Ovary (tissue), 3 donors: ENCODE results near the gene STPG1.

Experiments used
- POLR2A ChIP-seq: fragments of 450-650 bp; IDR thresholded peaks from one replicate; pipeline ENCODE4 v1.6.1; 2017; ENCODE audit warnings: antibody characterized with exemption, mild to moderate bottlenecking, moderate library complexity
- TF ChIP-seq, protein P1 (sequence below), 3 donors: fragments of 450-650 bp in 2 of 3; fragments of 200-600 bp in 1 of 3; IDR thresholded peaks; one replicate each; pipeline versions ENCODE4 v1.5.1 to v1.8.0; 2016 to 2022; ENCODE audit warnings: antibody characterized with exemption in 3 of 3, mild to moderate bottlenecking in 1 of 3
- donor health status: DM: no; HTN: no; CAD: no.

DNA sequence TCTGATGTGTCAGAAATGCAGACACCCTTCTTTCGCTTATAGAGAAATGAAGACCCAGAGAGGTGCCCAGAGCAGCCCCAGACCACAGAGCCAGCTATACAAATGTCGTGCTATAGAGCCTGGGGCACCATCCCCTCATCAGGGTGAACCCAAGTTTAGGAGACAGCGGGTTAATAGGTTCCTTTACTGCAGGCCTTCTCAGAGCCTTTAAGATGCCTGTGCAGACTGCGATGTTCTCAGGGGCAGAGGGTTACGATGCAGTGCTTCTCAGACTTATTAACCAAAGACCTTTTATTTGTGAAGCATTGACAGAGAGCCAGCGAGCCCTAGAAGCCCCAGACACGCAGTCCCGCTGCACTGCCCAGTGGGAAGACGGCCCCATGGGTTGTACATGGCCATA, 46.9 kb downstream of the STPG1 start:
- TF ChIP-seq, protein P1, sequence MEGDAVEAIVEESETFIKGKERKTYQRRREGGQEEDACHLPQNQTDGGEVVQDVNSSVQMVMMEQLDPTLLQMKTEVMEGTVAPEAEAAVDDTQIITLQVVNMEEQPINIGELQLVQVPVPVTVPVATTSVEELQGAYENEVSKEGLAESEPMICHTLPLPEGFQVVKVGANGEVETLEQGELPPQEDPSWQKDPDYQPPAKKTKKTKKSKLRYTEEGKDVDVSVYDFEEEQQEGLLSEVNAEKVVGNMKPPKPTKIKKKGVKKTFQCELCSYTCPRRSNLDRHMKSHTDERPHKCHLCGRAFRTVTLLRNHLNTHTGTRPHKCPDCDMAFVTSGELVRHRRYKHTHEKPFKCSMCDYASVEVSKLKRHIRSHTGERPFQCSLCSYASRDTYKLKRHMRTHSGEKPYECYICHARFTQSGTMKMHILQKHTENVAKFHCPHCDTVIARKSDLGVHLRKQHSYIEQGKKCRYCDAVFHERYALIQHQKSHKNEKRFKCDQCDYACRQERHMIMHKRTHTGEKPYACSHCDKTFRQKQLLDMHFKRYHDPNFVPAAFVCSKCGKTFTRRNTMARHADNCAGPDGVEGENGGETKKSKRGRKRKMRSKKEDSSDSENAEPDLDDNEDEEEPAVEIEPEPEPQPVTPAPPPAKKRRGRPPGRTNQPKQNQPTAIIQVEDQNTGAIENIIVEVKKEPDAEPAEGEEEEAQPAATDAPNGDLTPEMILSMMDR (IDR thresholded peaks at IDR 0.05) = no peak
- no peak for TF ChIP-seq POLR2A
